Lower lobe of right lung (tissue), 2 donors: Measurements from ENCODE around the gene BMAL1. TPM values are rescaled to one million over a fixed set of nuclear protein-coding genes. Genes with fewer than 3 reads are reported as not detected.

Experiments
- ATAC-seq, 2 donors: fragments of 200-7000 bp; cut with Tn5 transposase; one replicate each; pipeline ENCODE4 v1.9.1; 2020 to 2022; ENCODE audit warnings: mild to moderate bottlenecking in 2 of 2, moderate library complexity in 2 of 2
- DNase-seq: peaks from one replicate; pipeline ENCODE4 v3.0.0-alpha.2; 2020
- H3K27ac ChIP-seq: fragments of 200-600 bp; one replicate; pipeline ENCODE4 v1.8.0; 2022
- H3K27me3 ChIP-seq: fragments of 200-600 bp; one replicate; pipeline ENCODE4 v1.8.0; 2022; ENCODE audit warnings: low read depth
- H3K36me3 ChIP-seq: fragments of 200-600 bp; one replicate; pipeline ENCODE4 v1.8.0; 2022; ENCODE audit warnings: mild to moderate bottlenecking
- H3K4me1 ChIP-seq: fragments of 200-600 bp; one replicate; pipeline ENCODE4 v1.8.0; 2022
- H3K4me3 ChIP-seq: fragments of 200-600 bp; one replicate; pipeline ENCODE4 v1.8.0; 2022; ENCODE audit warnings: mild to moderate bottlenecking
- H3K9me3 ChIP-seq: fragments of 200-600 bp; one replicate; pipeline ENCODE4 v1.8.0; 2022
- CTCF ChIP-seq: fragments of 200-600 bp; IDR thresholded peaks from one replicate; pipeline ENCODE4 v1.8.0; 2022; ENCODE audit warnings: antibody characterized with exemption, mild to moderate bottlenecking
- intact Hi-C: fragments of 100-400 bp; cut with DNase I; formaldehyde crosslinking; loops from one replicate; pipeline ENCODE4 v1.11.0; 2022
- total RNA-seq: library from RNA; stranded (reverse); fragmentation: NEBNext Ultra II Directional; extraction: Animal tissue kit (Norgen Biotek cat#: 25700); gene quantifications from one replicate; pipeline ENCODE4 v1.2.1, GENCODE V29; 2021
- donor health status: DM: no; HTN: yes; CAD: no; lungs with severe emphysema.

Gene BMAL1
- total RNA-seq, 1 donor from 2014 or later = 25.2 TPM

GRCh38 chr11:13247606-13248296 lies 29.8 kb upstream of the BMAL1 start:
- no peaks in the 10 kb centered on the region for H3K36me3 ChIP-seq
- H3K4me3 ChIP-seq = no peak overlapping the region
- H3K9me3 ChIP-seq = no peaks in the 10 kb centered on the region
- H3K27ac ChIP-seq = no peak overlapping the region
- no peaks in the 10 kb centered on the region for H3K27me3 ChIP-seq
- no peak for ATAC-seq
- no peak for TF ChIP-seq CTCF
- H3K4me1 ChIP-seq = no peaks in the 10 kb centered on the region
- intact Hi-C loops = no loop called here
- DNase-seq = no peak

GRCh38 chr11:13249177-13249576 lies 28.4 kb upstream of the BMAL1 start:
- Histone ChIP-seq H3K4me1 (no peaks in the 10 kb centered on the region), H3K4me3 (no peak overlapping the region), H3K27me3 (no peaks in the 10 kb centered on the region), H3K36me3 (no peaks in the 10 kb centered on the region), H3K9me3 (no peaks in the 10 kb centered on the region), H3K27ac (no peak overlapping the region)
- intact Hi-C loops = no loop called here
- TF ChIP-seq CTCF = no peak
- no peak for DNase-seq
- ATAC-seq = no peak

- Histone ChIP-seq H3K27me3 (no peaks in the 10 kb centered on the region), H3K4me1 (no peaks in the 10 kb centered on the region), H3K4me3 (no peak overlapping the region), H3K27ac (no peak overlapping the region), H3K9me3 (no peaks in the 10 kb centered on the region), H3K36me3 (no peaks in the 10 kb centered on the region)
- DNase-seq (no peak), ATAC-seq (no peak)
- intact Hi-C loops = no loop called here
- TF ChIP-seq CTCF = peak; percentile 10
Measured at GRCh38 chr11:13249992-13250391, 27.6 kb upstream of the BMAL1 start.

GRCh38 chr11:13251966-13252365 lies 25.6 kb upstream of the BMAL1 start:
- Histone ChIP-seq H3K36me3 (no peaks in the 10 kb centered on the region), H3K4me1 (no peaks in the 10 kb centered on the region), H3K4me3 (no peak overlapping the region), H3K27ac (no peak overlapping the region), H3K9me3 (no peaks in the 10 kb centered on the region), H3K27me3 (no peaks in the 10 kb centered on the region)
- no peak for ATAC-seq
- intact Hi-C loops = no loop called here
- no peak for DNase-seq
- TF ChIP-seq CTCF = no peak

- no peak for ATAC-seq
- intact Hi-C loops = no loop called here
- Histone ChIP-seq H3K36me3 (no peaks in the 10 kb centered on the region), H3K4me3 (no peak overlapping the region), H3K4me1 (no peaks in the 10 kb centered on the region), H3K9me3 (no peaks in the 10 kb centered on the region), H3K27ac (no peak overlapping the region), H3K27me3 (no peaks in the 10 kb centered on the region)
- no peak for DNase-seq
- TF ChIP-seq CTCF = no peak
Measured at GRCh38 chr11:13252438-13252837, 25.2 kb upstream of the BMAL1 start.
